ENCODE measurements around the gene GSK3A.

Gene GSK3A

GRCh38 chr19:42242512-42243409 lies at the start of gene GSK3A:
Gene GSK3A (minus strand): TSS chr19:42242602. CDS start chr19:42242465, 137 bp downstream.
- Mint-ChIP-seq H3K27ac (peak within 1 kb of the TSS; percentile 96), H3K9me3 (no peaks in the 10 kb centered on the region), H3K36me3 (peaks cover 69% of the 10 kb centered on the region), H3K4me1 (peaks cover 68% of the 10 kb centered on the region), H3K4me3 (peak within 1 kb of the TSS; percentile 88)
- peak; percentile 90 to 98 for DNase-seq (ENCODE audit: low spot score in 2 of 2)
- peak; percentile 87 for ATAC-seq

DNA sequence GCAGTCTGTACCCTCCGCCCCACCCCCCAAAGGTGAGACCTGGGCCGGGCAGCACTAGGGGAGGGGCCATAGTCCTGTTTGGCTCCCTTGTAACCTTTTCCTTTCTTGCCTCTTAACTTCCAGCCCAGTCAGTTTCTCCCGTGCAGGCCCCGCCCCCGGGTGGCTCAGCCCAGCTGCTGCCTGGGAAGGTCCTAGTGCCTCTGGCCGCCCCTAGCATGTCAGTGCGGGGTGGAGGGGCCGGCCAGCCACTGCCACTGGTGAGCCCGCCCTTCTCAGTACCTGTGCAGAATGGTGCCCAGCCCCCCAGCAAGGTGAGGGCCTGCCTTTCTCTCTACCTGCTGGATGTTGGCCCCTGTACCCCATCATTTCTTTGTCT lies 49.0 kb upstream of the GSK3A start:
- no peak for DNase-seq (ENCODE audit: low spot score in 2 of 2)
- no peaks in the 10 kb centered on the region for H3K9me3 Mint-ChIP-seq
- H3K4me1 Mint-ChIP-seq = peaks cover 13% of the 10 kb centered on the region
- ATAC-seq = no peak
- H3K27ac Mint-ChIP-seq = peak overlapping the region; percentile 73
- H3K4me3 Mint-ChIP-seq = no peak overlapping the region
- H3K36me3 Mint-ChIP-seq = peaks cover 93% of the 10 kb centered on the region

GRCh38 chr19:42290523-42291434 lies 48.4 kb upstream of the GSK3A start:
- Mint-ChIP-seq H3K4me1 (peaks cover 12% of the 10 kb centered on the region), H3K36me3 (peaks cover 90% of the 10 kb centered on the region), H3K27ac (peak overlapping the region; percentile 73), H3K4me3 (no peak overlapping the region), H3K9me3 (no peaks in the 10 kb centered on the region)
- DNase-seq (ENCODE audit: low spot score in 2 of 2) = no peak
- peak; percentile 71 for ATAC-seq

- peaks cover 90% of the 10 kb centered on the region for H3K36me3 Mint-ChIP-seq
- no peak for DNase-seq (ENCODE audit: low spot score in 2 of 2)
- H3K27ac Mint-ChIP-seq = no peak overlapping the region
Measured at GRCh38 chr19:42290136-42290522, 47.7 kb upstream of the GSK3A start.

GRCh38 chr19:42289556-42290041 lies 47.2 kb upstream of the GSK3A start:
- no peak overlapping the region for H3K4me3 Mint-ChIP-seq
- peaks cover 24% of the 10 kb centered on the region for H3K4me1 Mint-ChIP-seq
- H3K9me3 Mint-ChIP-seq = no peaks in the 10 kb centered on the region
- ATAC-seq (no peak), DNase-seq (ENCODE audit: low spot score in 2 of 2) (no peak)
- peaks cover 91% of the 10 kb centered on the region for H3K36me3 Mint-ChIP-seq
- no peak overlapping the region for H3K27ac Mint-ChIP-seq

More at GRCh38 chr19:42290136-42290522, 47.7 kb upstream of the GSK3A start:
- H3K9me3 Mint-ChIP-seq = no peaks in the 10 kb centered on the region
- no peak for ATAC-seq
- H3K4me1 Mint-ChIP-seq = peaks cover 19% of the 10 kb centered on the region
- no peak overlapping the region for H3K4me3 Mint-ChIP-seq

- Mint-ChIP-seq H3K36me3 (peaks cover 87% of the 10 kb centered on the region), H3K27ac (no peak overlapping the region)
Measured at GRCh38 chr19:42288881-42289555, 46.6 kb upstream of the GSK3A start.

GRCh38 chr19:42288387-42288786 lies 46.0 kb upstream of the GSK3A start:
- H3K36me3 Mint-ChIP-seq = peaks cover 81% of the 10 kb centered on the region
- no peaks in the 10 kb centered on the region for H3K9me3 Mint-ChIP-seq
- H3K4me1 Mint-ChIP-seq = peaks cover 26% of the 10 kb centered on the region
- H3K27ac Mint-ChIP-seq = no peak overlapping the region
- H3K4me3 Mint-ChIP-seq = no peak overlapping the region
- ATAC-seq (no peak), DNase-seq (ENCODE audit: low spot score in 2 of 2) (no peak)

More at GRCh38 chr19:42288881-42289555, 46.6 kb upstream of the GSK3A start:
- ATAC-seq = no peak
- Mint-ChIP-seq H3K4me3 (no peak overlapping the region), H3K9me3 (no peaks in the 10 kb centered on the region), H3K4me1 (peaks cover 26% of the 10 kb centered on the region)
- no peak for DNase-seq (ENCODE audit: low spot score in 2 of 2)

DNA sequence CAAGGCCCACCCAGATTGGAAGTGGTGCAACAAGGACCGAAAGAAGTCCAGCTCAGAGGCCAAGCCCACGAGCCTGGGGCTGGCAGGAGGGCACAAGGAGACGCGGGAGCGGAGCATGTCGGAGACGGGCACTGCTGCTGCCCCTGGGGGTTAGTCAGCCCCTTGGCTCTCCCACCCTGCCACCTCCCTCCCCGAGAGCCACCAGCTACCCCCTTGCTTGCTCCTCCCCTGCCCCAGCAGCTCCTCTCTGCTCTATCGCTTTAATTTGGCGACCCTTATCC lies 45.4 kb upstream of the GSK3A start:
- Mint-ChIP-seq H3K9me3 (no peaks in the 10 kb centered on the region), H3K4me3 (no peak overlapping the region), H3K4me1 (peaks cover 26% of the 10 kb centered on the region), H3K27ac (no peak overlapping the region), H3K36me3 (peaks cover 74% of the 10 kb centered on the region)
- DNase-seq (ENCODE audit: low spot score in 2 of 2) (no peak), ATAC-seq (no peak)

- Mint-ChIP-seq H3K36me3 (peaks cover 69% of the 10 kb centered on the region), H3K4me3 (no peak overlapping the region), H3K27ac (no peak overlapping the region), H3K4me1 (peaks cover 26% of the 10 kb centered on the region), H3K9me3 (no peaks in the 10 kb centered on the region)
- no peak for ATAC-seq
- DNase-seq (ENCODE audit: low spot score in 2 of 2) = no peak
Measured at GRCh38 chr19:42287017-42287826, 44.8 kb upstream of the GSK3A start.

DNA sequence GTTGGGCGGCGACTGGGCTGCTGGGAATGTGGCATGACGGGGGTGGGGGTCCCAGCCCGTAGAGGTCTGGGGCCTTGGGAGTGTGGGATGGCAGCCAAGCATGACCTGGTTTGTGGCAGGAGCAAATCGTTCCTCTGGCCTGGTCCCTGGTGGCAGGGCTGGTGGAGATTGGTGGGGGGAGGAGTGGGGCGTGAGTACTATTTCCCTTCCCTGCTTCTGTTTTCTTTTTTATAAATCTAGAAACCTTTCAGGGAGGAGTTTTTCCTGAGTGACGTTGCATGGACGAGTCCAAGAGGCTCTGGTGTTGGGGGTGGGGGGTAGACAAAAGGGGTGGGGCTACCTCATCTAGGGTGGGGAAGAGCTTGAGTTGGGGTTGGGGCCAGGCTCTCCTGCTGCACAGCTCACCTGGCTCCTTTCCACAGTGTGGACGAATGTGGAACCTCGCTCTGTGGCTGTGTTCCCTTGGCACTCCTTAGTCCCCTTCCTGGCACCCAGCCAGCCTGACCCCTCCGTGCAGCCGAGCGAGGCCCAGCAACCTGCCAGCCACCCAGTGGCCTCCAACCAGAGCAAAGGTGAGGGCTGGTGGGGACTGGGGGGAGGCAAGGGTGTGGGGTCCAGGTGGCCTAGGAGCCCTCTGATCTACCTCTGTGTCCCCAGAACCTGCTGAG lies 44.1 kb upstream of the GSK3A start:
- Mint-ChIP-seq H3K4me1 (peaks cover 21% of the 10 kb centered on the region), H3K36me3 (peaks cover 69% of the 10 kb centered on the region), H3K9me3 (no peaks in the 10 kb centered on the region), H3K27ac (peak overlapping the region; percentile 90), H3K4me3 (peak overlapping the region; percentile 84)
- DNase-seq (ENCODE audit: low spot score in 2 of 2) (no peak), ATAC-seq (no peak)

DNA sequence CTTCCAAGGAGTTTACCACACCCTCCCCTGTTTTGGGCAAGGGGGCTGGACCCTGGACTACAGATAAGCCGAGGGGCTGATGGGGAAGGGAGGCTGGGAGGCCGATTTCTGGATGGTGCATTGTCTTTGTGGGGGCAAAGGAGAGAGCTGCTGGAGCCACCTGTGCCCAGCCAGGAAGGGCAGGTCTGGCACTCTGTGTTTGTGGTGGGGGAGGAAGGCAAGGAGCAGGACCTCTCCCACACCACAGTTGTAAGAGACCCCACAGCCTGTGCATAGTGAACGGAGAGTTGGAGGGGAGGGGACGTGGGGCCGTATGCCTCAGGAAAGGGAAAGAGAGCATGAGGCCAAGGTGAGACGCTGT lies 43.6 kb upstream of the GSK3A start:
- Mint-ChIP-seq H3K4me3 (peak overlapping the region; percentile 84), H3K9me3 (no peaks in the 10 kb centered on the region), H3K4me1 (peaks cover 19% of the 10 kb centered on the region), H3K36me3 (peaks cover 65% of the 10 kb centered on the region), H3K27ac (peak overlapping the region; percentile 90)
- ATAC-seq = no peak
- DNase-seq (ENCODE audit: low spot score in 2 of 2) = no peak

DNA sequence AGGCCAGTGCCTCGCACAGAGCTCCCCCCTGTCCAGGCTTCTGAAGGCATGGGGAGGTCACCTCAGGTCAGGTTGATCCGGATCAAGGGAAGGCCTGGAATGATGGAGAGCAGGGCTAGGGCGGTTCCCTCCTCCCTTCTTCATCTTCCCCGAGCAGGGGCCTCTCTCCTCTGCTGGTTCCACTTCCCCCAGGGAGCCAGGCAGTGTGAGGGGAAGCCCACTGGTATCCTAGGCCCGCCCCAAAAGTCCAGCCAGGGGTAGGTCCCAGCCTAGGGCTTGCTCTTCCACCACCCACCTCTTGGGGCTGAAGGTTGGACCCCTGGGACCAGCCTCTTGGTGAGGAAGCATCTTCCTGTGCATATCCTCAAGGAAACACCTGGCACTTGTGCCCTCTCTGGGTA lies 43.1 kb upstream of the GSK3A start:
- DNase-seq (ENCODE audit: low spot score in 2 of 2) = no peak
- H3K4me3 Mint-ChIP-seq = peak overlapping the region; percentile 84

DNA sequence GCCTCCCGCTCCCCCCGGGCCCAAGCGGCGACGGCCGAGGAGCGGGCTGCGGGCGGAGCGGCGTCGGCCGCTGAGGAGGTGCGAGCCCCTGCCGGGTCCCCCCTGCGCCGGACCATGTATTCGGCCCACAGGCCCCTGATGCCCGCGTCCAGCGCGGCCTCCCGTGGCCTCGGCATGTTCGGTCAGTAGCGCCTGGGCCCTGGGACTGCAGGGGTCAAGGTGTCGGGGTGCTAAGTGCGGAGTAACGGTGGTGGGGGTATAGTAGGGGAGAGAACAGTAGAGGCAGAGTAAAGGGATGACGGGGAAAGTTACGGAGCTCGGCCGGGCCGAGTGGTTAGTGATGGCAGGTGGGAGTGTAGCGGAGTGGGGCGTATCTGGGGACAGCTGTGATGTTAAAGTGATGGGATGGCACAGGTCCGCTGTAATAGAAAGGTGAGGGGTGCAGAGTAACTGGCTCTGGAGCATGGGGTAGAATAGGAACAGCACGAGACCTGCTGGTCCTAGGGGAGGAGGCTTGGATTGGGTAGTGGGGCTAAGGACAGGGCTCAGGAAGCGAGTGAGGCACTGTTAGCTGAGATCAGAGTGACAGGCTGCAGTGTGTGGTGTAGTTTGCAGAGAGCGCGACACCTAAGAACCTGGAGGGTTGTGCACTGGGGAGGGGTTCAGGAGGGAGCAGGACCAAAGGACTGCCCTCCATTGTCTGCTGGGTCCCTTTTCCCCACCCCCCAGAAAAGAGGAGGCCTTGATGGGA lies 42.4 kb upstream of the GSK3A start:
- Mint-ChIP-seq H3K36me3 (peaks cover 55% of the 10 kb centered on the region), H3K27ac (peak overlapping the region; percentile 90), H3K4me3 (peak overlapping the region; percentile 84), H3K4me1 (peaks cover 20% of the 10 kb centered on the region), H3K9me3 (no peaks in the 10 kb centered on the region)
- DNase-seq (ENCODE audit: low spot score in 2 of 2) (no peak), ATAC-seq (no peak)

More for the DNA sequence above, 43.1 kb upstream of the GSK3A start:
- H3K4me1 Mint-ChIP-seq = peaks cover 19% of the 10 kb centered on the region
- no peak for ATAC-seq
- peaks cover 61% of the 10 kb centered on the region for H3K36me3 Mint-ChIP-seq
- no peaks in the 10 kb centered on the region for H3K9me3 Mint-ChIP-seq
- peak overlapping the region; percentile 90 for H3K27ac Mint-ChIP-seq
